GM13976 (cell line): ENCODE results near the gene CHST6.
"Not testable (repeated sequence)": the region's sequence is repeated elsewhere in the genome, so short reads cannot be mapped to it uniquely, and the experiment has no call there.

ENCODE experiments used
- DNase-seq: peaks from one replicate; pipeline ENCODE4 v3.0.0; 2012; ENCODE audit warnings: low spot score
- CTCF ChIP-seq: IDR thresholded peaks from 2 replicates; pipeline ENCODE4 v1.5.1; 2012; ENCODE audit warnings: borderline replicate concordance, mild to moderate bottlenecking; ENCODE audit not compliant: insufficient read depth; ENCODE audit errors: extremely low read depth, missing control alignments, control extremely low read depth
- in situ Hi-C: fragments of 300-500 bp; cut with MboI; formaldehyde crosslinking; loops from one replicate; pipeline ENCODE4 v1.12.0; 2022; ENCODE audit warnings: low sequenced_read_pairs, mixed read lengths, inconsistent platforms; ENCODE audit not compliant: unreplicated experiment

CHST6 gene

DNA sequence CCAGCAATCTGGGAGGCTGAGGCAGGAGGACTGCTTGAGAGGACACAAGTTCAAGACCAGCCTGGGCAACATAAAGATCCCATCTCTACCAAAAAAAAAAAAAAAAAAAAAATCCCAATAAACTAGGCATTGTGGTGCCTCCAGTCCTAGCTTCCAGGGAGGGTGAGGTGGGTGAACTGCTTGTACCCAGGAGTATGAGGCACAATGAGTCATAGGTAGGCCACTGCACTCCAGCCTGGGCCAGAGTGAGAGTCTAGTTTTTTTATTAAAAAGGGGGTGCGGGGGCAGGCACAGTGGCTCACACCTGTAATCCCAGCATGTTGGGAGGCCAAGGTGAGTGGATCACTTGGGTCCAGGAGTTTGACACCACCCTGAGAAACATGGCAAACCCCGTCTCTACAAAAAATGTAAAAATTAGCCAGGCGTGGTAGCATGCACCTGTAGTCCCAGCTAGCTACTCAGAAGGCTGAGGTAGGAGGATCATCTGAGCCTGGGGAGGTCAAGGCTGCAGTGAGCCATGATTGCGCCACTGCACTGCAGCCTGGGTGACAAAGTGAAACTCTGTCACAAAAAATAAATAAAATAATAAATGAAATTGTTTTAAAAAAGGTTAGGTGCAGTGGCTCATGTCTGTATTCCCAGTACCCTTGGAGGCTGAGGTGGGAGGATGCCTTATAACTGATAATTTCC, 7.8 kb upstream of the CHST6 start:
- TF ChIP-seq CTCF, result no peak
- no peak for DNase-seq
- in situ Hi-C loops, result no loop called here

GRCh38 chr16:75501820-75502219, 6.6 kb upstream of the CHST6 start:
- in situ Hi-C loops, DNase-seq: not testable (repeated sequence)

DNA sequence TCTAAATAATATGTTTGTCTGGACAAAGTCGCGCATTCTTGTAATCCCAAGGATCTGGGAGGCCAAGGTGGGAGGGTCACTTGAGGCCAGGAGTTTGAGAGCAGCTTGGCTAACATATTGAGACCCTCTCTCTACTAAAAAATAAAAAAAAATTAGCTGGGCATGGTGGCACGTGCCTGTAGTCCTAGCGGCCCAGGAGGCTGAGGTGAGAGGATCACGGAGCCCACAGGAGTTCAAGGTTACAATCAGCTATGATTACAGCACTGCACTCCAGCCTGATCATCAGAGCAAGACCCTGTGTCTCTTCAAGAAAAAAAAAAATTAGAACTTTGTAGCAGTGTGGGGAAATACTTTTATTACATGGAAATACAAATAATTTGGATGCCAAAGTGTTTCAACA, 6.1 kb upstream of the CHST6 start:
- DNase-seq, result no peak
- no peak for TF ChIP-seq CTCF
- in situ Hi-C loops, result no loop called here

GRCh38 chr16:75498605-75499322, 3.5 kb upstream of the CHST6 start:
- DNase-seq, in situ Hi-C loops: not testable (repeated sequence)

DNA sequence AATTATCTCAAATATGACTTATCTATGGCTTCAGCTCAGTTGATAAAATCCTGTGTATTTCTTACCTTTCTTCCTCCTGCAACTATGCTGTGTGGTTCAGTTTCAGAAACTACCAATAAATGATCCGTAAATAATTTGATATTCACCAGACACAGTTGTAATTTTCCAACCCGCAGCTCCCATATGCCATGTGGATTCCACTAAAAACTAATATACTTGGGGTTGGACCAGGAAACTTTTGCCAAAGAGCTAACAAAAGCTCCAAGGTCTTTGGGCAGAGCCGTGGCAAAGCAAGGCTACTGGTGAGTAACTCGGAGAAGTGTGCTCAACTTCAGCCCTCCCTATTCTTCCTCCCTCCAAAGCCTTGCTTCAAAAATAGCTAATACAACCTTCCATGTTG, 2.3 kb upstream of the CHST6 start:
- TF ChIP-seq CTCF, result no peak
- DNase-seq, result no peak
- in situ Hi-C loops, result no loop called here

DNA sequence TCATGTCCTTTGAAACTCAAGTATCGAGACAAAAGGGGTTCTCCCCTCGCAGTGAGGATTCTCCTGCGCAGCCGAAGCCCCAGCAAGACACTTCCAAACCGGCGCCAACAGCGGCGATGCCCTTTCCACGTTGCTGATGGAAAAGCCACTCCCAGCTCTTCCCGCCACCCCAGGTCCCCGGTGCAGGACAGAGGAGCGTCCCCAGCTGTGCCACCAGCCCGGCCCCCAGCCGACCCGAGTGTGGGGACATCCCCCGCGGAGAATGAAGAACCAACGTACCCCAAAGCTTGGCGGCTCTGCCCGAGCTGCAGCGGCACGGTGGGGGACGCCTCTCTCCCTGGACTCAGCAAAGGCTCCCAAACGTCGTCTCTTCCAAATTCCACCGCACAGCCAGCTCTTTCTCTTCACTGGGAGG, 573 bp downstream of the CHST6 start:
- TF ChIP-seq CTCF, result no peak
- peak; percentile 38 for DNase-seq
- in situ Hi-C loops, result no loop called here

DNA sequence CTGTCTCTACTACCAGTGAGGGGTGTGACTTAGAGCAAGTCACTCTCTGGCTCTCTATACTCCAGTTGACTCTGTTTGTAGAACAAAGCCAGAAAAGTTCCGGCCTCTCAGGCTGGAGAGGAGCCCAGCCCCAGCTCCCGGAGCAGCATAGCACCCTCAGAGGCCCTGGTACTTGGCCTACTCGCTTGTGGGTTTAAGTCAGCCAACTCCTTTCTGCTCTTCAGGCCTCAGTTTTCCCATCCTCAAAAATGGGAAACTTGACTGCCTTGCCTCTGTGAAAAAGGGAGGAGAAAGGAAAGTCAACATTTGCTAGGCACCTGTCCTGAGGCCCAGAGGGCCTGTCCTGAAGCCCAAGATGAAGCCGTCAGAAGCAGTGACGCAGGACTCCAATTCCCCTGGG, 1.1 kb downstream of the CHST6 start:
- TF ChIP-seq CTCF, result no peak
- no peak for DNase-seq
- in situ Hi-C loops, result no loop called here
